CD14-positive monocyte (primary cell): ENCODE measurements around the gene DEPDC5. TPM values are rescaled to one million over a fixed set of nuclear protein-coding genes. Genes with fewer than 3 reads are reported as not detected.
A peak's percentile ranks its signal among the peaks of the same experiment; 100 is the strongest.

Source experiments
- DNase-seq, 3 donors: peaks; one replicate each; pipeline ENCODE4 v3.0.0-alpha.2; 2011 to 2022
- H2AFZ ChIP-seq: 2 replicates; pipeline ENCODE4 v1.6.0; 2012; ENCODE audit warnings: mild to moderate bottlenecking, low read depth, low read length, inconsistent platforms; ENCODE audit not compliant: insufficient read depth, poor library complexity, severe bottlenecking
- H3K27ac ChIP-seq, 2 donors: 1 replicate in 1 of 2; 2 replicates in 1 of 2; pipeline ENCODE4 v1.5.1; 2012 to 2013; ENCODE audit warnings: low read length in 2 of 2, control low read depth in 1 of 2, inconsistent platforms in 1 of 2, low read depth in 1 of 2, mild to moderate bottlenecking in 1 of 2
- H3K27me3 ChIP-seq, 2 donors: one replicate each; pipeline versions ENCODE4 v1.6.0 to v1.6.1; 2011 to 2013; ENCODE audit warnings: low read length in 2 of 2; ENCODE audit not compliant: control insufficient read depth in 2 of 2, insufficient read depth in 2 of 2
- H3K36me3 ChIP-seq, 2 donors: replicated peaks in 1 of 2; 1 replicate in 1 of 2; 2 replicates in 1 of 2; pipeline versions ENCODE4 v1.5.1 to v1.6.1; 2012 to 2013; ENCODE audit warnings: low read length in 2 of 2, control low read depth in 1 of 2, inconsistent platforms in 1 of 2, mild to moderate bottlenecking in 1 of 2; ENCODE audit not compliant: insufficient read depth in 2 of 2, control insufficient read depth in 1 of 2
- H3K4me1 ChIP-seq, 2 donors: 1 replicate in 1 of 2; 2 replicates in 1 of 2; pipeline versions ENCODE4 v1.5.1 to v1.6.1; 2012 to 2013; ENCODE audit warnings: low read length in 2 of 2, control low read depth in 1 of 2, inconsistent platforms in 1 of 2, mild to moderate bottlenecking in 1 of 2, moderate library complexity in 1 of 2; ENCODE audit not compliant: insufficient read depth in 2 of 2, control insufficient read depth in 1 of 2
- H3K4me2 ChIP-seq: replicated peaks from 2 replicates; pipeline ENCODE3; 2012; ENCODE audit warnings: low read length, moderate library complexity, mild to moderate bottlenecking; ENCODE audit not compliant: poor library complexity, severe bottlenecking; ENCODE audit errors: extremely low read depth
- H3K4me3 ChIP-seq, 3 experiments: fragments of 200-600 bp in 1 of 3; sonication (generic) in 1 of 3; replicated peaks in 1 of 3; 1 replicate in 2 of 3; 2 replicates in 1 of 3; pipeline ENCODE4 v1.5.1; 2011 to 2013; ENCODE audit warnings: low read length in 3 of 3, mild to moderate bottlenecking in 3 of 3, control low read depth in 2 of 3, low read depth in 2 of 3, inconsistent platforms in 1 of 3, moderate library complexity in 1 of 3
- H3K79me2 ChIP-seq: 2 replicates; pipeline ENCODE4 v1.6.0; 2012; ENCODE audit warnings: mild to moderate bottlenecking, control low read depth, inconsistent platforms, low read length, moderate library complexity; ENCODE audit not compliant: insufficient read depth
- H3K9ac ChIP-seq: 2 replicates; pipeline ENCODE4 v1.6.0; 2017; ENCODE audit warnings: low read length, mild to moderate bottlenecking; ENCODE audit not compliant: insufficient read depth, poor library complexity, severe bottlenecking
- H3K9me3 ChIP-seq, 2 donors: replicated peaks in 1 of 2; 1 replicate in 1 of 2; 2 replicates in 1 of 2; pipeline versions ENCODE4 v1.5.1 to v1.6.1; 2012 to 2013; ENCODE audit warnings: low read length in 2 of 2, control low read depth in 1 of 2; ENCODE audit not compliant: control insufficient read depth in 1 of 2, insufficient read depth in 1 of 2
- H4K20me1 ChIP-seq: 2 replicates; pipeline ENCODE4 v1.6.0; 2012; ENCODE audit warnings: mild to moderate bottlenecking, low read length, control low read depth, moderate library complexity; ENCODE audit not compliant: insufficient read depth
- H3K27ac Mint-ChIP-seq, 7 donors: one replicate each; pipeline ENCODE4 v1.8.0; 2020; ENCODE audit warnings: mild to moderate bottlenecking in 7 of 7, mixed read lengths in 7 of 7, moderate library complexity in 6 of 7, inconsistent platforms in 2 of 7
- H3K27me3 Mint-ChIP-seq, 3 donors: one replicate each; pipeline ENCODE4 v1.8.0; 2021 to 2022; ENCODE audit warnings: low read depth in 3 of 3, mild to moderate bottlenecking in 3 of 3, mixed read lengths in 3 of 3, moderate library complexity in 3 of 3, inconsistent platforms in 1 of 3
- H3K36me3 Mint-ChIP-seq, 2 donors: one replicate each; pipeline ENCODE4 v1.8.0; 2020; ENCODE audit warnings: mixed read lengths in 2 of 2, inconsistent platforms in 1 of 2, mild to moderate bottlenecking in 1 of 2
- H3K4me1 Mint-ChIP-seq: one replicate; pipeline ENCODE4 v1.8.0; 2020; ENCODE audit warnings: mild to moderate bottlenecking, mixed read lengths
- H3K4me3 Mint-ChIP-seq, 2 donors: one replicate each; pipeline ENCODE4 v1.8.0; 2020; ENCODE audit warnings: mild to moderate bottlenecking in 2 of 2, mixed read lengths in 2 of 2, moderate library complexity in 1 of 2
- H3K9me3 Mint-ChIP-seq, 7 donors: one replicate each; pipeline ENCODE4 v1.8.0; 2020 to 2022; ENCODE audit warnings: mixed read lengths in 7 of 7, mild to moderate bottlenecking in 6 of 7, moderate library complexity in 6 of 7, inconsistent platforms in 2 of 7
- WGBS: methylation state at CpG from one replicate; pipeline ENCODE4 v1.1.5; 2013; ENCODE audit warnings: missing lambda C conversion rate; ENCODE audit not compliant: insufficient coverage; 5-methylcytosine and 5-hydroxymethylcytosine counted together
- intact Hi-C, 2 donors: fragments of 100-400 bp; cut with micrococcal nuclease; formaldehyde crosslinking; loops; one replicate each; pipeline versions ENCODE4 v1.15.0 to v1.15.1; 2023
- polyA plus RNA-seq, 3 donors: library from polyadenylated mRNA; depleted of rRNA in 1 of 3; unstranded in 2 of 3; stranded (reverse) in 1 of 3; fragments of 300-500 nt in 2 of 3; fragments of >200 nt in 1 of 3; fragmentation: Illumina TruSeq in 2 of 3; gene quantifications; 1 replicate in 2 of 3; 2 replicates in 1 of 3; pipeline ENCODE4 v1.2.3, GENCODE V29; 2012 to 2021
- TF ChIP-seq, protein P1 (sequence below): fragments of 200-600 bp; IDR thresholded peaks from one replicate; pipeline ENCODE4 v1.8.0; 2022; ENCODE audit warnings: antibody characterized with exemption, mild to moderate bottlenecking

The DEPDC5 gene
- polyA plus RNA-seq, 3 donors: 2.2 to 19.5 (median 4.1) TPM

DNA sequence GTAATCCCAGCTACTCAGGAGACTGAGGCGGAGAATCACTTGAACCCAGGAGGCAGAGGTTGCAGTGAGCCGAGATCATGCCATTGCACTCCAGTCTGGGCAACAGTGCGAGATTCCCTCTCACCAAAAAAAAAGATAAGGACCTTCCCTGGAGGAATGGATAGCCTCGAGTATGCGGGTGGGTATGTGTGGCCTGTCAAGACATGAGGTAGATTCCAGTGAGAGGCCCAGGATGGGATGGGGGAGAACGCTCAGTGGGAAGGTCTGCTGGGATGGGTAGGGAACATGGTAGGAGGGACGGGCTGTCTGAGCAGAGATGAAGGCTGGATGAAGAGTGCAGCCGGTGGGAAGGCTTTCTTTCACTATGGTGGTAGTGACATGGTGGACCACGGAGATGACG, 151.5 kb downstream of the DEPDC5 start:
- no peak for DNase-seq
- TF ChIP-seq, protein P1, sequence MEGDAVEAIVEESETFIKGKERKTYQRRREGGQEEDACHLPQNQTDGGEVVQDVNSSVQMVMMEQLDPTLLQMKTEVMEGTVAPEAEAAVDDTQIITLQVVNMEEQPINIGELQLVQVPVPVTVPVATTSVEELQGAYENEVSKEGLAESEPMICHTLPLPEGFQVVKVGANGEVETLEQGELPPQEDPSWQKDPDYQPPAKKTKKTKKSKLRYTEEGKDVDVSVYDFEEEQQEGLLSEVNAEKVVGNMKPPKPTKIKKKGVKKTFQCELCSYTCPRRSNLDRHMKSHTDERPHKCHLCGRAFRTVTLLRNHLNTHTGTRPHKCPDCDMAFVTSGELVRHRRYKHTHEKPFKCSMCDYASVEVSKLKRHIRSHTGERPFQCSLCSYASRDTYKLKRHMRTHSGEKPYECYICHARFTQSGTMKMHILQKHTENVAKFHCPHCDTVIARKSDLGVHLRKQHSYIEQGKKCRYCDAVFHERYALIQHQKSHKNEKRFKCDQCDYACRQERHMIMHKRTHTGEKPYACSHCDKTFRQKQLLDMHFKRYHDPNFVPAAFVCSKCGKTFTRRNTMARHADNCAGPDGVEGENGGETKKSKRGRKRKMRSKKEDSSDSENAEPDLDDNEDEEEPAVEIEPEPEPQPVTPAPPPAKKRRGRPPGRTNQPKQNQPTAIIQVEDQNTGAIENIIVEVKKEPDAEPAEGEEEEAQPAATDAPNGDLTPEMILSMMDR: no peak
- Histone ChIP-seq H4K20me1 (no peaks in the 10 kb centered on the region), H2AFZ (no peak overlapping the region), H3K79me2 (no peaks in the 10 kb centered on the region), H3K9me3 (no peaks in the 10 kb centered on the region), H3K4me1 (no peaks in the 10 kb centered on the region), H3K4me3 (no peak overlapping the region), H3K4me2 (no peak overlapping the region), H3K9ac (no peak overlapping the region), H3K27ac (no peak overlapping the region), H3K36me3 (peaks cover 38 to 84% of the 10 kb centered on the region in 2 donors), H3K27me3 (no peaks in the 10 kb centered on the region)
- peaks cover 57 to 85% of the 10 kb centered on the region in 2 donors for H3K36me3 Mint-ChIP-seq
- peaks cover 2% of the 10 kb centered on the region for H3K4me1 Mint-ChIP-seq
- 99% methylated on average over 8 of the region's 10 CpGs for WGBS
- intact Hi-C loops: no loop called here
- no peaks in the 10 kb centered on the region for H3K9me3 Mint-ChIP-seq
- H3K27me3 Mint-ChIP-seq: peaks cover 0 to 2% (median 0%) of the 10 kb centered on the region in 3 donors
- peak overlapping the region in 1 of 7 donors; percentile 3 for H3K27ac Mint-ChIP-seq
- no peak overlapping the region for H3K4me3 Mint-ChIP-seq

- Mint-ChIP-seq H3K4me3 (no peak overlapping the region), H3K9me3 (no peaks in the 10 kb centered on the region), H3K4me1 (peaks cover 2% of the 10 kb centered on the region), H3K27me3 (peaks cover 0 to 2% (median 0%) of the 10 kb centered on the region in 3 donors), H3K27ac (no peak overlapping the region), H3K36me3 (peaks cover 60 to 87% of the 10 kb centered on the region in 2 donors)
- H3K27ac ChIP-seq: no peak overlapping the region
- no peaks in the 10 kb centered on the region for H4K20me1 ChIP-seq
- H2AFZ ChIP-seq: no peak overlapping the region
- no peaks in the 10 kb centered on the region for H3K27me3 ChIP-seq
- H3K4me3 ChIP-seq: no peak overlapping the region
- TF ChIP-seq, protein P1: no peak
- no peaks in the 10 kb centered on the region for H3K79me2 ChIP-seq
- 98% methylated on average over 16 of the region's 16 CpGs for WGBS
- H3K9ac ChIP-seq: no peak overlapping the region
- no peak for DNase-seq
- H3K9me3 ChIP-seq: no peaks in the 10 kb centered on the region
- intact Hi-C loops: no loop called here
- peaks cover 38 to 85% of the 10 kb centered on the region in 2 donors for H3K36me3 ChIP-seq
- no peak overlapping the region for H3K4me2 ChIP-seq
- H3K4me1 ChIP-seq: no peaks in the 10 kb centered on the region
These were observed 152.3 kb downstream of the DEPDC5 start for GRCh38 chr22:31906086-31906485.
